BLaER1 (cell line): Measurements from ENCODE around the gene LGALS1.

ENCODE experiments used
- H3K27ac ChIP-seq: shearing (Covaris generic); formaldehyde crosslinking; 2 replicates; pipeline ENCODE4 v1.8.1; 2022
- H3K27me3 ChIP-seq: shearing (Covaris generic); formaldehyde crosslinking; 2 replicates; pipeline ENCODE4 v1.8.1; 2022
- H3K36me3 ChIP-seq: shearing (Covaris generic); formaldehyde crosslinking; 2 replicates; pipeline ENCODE4 v1.8.1; 2022
- H3K4me1 ChIP-seq: shearing (Covaris generic); formaldehyde crosslinking; 2 replicates; pipeline ENCODE4 v1.8.1; 2022
- H3K4me2 ChIP-seq: shearing (Covaris generic); formaldehyde crosslinking; 2 replicates; pipeline ENCODE4 v1.8.1; 2022
- H3K4me3 ChIP-seq: shearing (Covaris generic); formaldehyde crosslinking; 2 replicates; pipeline ENCODE4 v1.8.1; 2022
- H3K9ac ChIP-seq: shearing (Covaris generic); formaldehyde crosslinking; 2 replicates; pipeline ENCODE4 v1.8.1; 2022
- H3K9me3 ChIP-seq: shearing (Covaris generic); formaldehyde crosslinking; 2 replicates; pipeline ENCODE4 v1.8.1; 2022
- H4K20me1 ChIP-seq: shearing (Covaris generic); formaldehyde crosslinking; 2 replicates; pipeline ENCODE4 v1.8.1; 2022
- Cebpa-rat ChIP-seq: shearing (Covaris generic); IDR thresholded peaks from 2 replicates; pipeline ENCODE4 v1.8.1; 2022

LGALS1 gene

DNA sequence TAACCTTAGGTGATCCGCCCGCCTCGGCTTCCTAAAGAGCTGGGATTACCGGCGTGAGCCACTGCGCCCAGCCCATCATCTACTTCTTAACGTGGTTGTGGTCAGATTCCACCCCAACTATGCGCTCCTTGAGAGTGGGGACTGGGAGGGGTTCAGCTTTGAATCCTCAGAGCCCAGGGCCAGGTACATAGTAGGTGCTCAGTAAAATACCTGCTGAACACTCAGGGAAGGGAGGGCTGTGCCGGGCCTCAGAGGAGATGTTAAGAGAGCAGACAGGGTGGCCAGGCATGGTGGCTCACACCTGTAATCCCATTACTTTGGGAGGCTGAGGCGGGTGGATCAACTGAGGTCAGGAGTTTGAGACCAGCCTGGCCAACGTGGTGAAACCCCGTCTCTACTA, 1.2 kb upstream of the LGALS1 start:
- Histone ChIP-seq H3K4me2 (peak overlapping the region; percentile 86), H3K27me3 (no peaks in the 10 kb centered on the region), H3K36me3 (0 out of 2 replicates have a peak, but pooled peaks cover 3% of the 10 kb centered on the region), H3K4me1 (peaks cover 79% of the 10 kb centered on the region), H3K27ac (peak overlapping the region; percentile 79), H4K20me1 (no peaks in the 10 kb centered on the region), H3K9me3 (no peaks in the 10 kb centered on the region), H3K4me3 (no peak overlapping the region), H3K9ac (0 out of 2 replicates have a peak overlapping the region, but pooled peaks have one; percentile 65)
- no peak for TF ChIP-seq Cebpa-rat

DNA sequence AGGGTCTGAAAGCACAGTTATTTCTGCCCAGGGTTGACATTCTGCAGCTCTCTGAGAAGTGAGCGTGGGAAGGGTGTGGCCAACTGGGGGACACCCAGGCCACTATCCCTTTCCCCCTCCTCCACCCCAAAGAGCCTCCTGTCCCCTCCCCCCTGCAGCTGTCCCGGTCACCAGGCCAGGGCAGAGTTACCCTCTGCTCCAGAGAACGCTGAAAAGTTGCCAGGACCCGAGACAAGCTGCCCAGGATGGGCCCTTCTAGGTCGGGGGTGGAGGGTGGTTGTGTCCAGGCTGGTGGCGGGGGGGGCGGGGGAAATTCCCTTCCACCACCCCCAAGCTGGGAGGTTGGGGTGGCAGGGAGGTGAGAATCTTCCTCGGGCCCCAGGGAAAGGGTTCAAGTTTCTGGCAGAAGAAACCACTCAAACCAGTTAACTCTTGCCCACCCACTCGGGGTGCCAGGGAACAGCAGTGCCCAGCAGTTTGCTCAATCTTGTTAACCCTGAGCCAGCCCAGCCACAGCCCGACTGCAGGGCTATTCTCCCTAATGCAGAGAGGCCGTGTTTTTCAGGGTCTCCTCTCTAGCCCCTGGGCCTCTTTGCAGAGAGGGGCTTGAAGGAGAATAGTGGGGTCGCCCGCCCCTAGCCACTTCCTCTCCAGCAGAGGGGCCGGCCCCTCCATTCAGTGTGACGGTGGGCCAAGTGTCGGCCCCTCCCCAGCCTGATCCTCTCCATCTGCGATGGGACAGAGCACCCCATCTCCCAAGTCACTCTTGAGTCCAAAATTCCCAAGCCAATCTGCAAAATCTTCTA, 697 bp downstream of the LGALS1 start:
- Histone ChIP-seq H3K27ac (peak overlapping the region; percentile 81), H4K20me1 (no peaks in the 10 kb centered on the region), H3K36me3 (no peaks in the 10 kb centered on the region), H3K4me3 (peak overlapping the region; percentile 66), H3K9ac (peak overlapping the region; percentile 68), H3K9me3 (no peaks in the 10 kb centered on the region), H3K4me1 (peaks cover 75% of the 10 kb centered on the region), H3K4me2 (peak overlapping the region; percentile 86), H3K27me3 (no peaks in the 10 kb centered on the region)
- no peak for TF ChIP-seq Cebpa-rat

- Histone ChIP-seq H3K9me3 (no peaks in the 10 kb centered on the region), H4K20me1 (no peaks in the 10 kb centered on the region), H3K4me3 (peak overlapping the region; percentile 66), H3K36me3 (no peaks in the 10 kb centered on the region), H3K4me1 (peaks cover 75% of the 10 kb centered on the region), H3K27me3 (no peaks in the 10 kb centered on the region), H3K9ac (peak overlapping the region; percentile 68), H3K27ac (peak overlapping the region; percentile 81), H3K4me2 (peak overlapping the region; percentile 86)
- no peak for TF ChIP-seq Cebpa-rat
Observed at GRCh38 chr22:37676736-37677492, 1.5 kb downstream of the LGALS1 start.

- H3K36me3 ChIP-seq = no peaks in the 10 kb centered on the region
- no peak overlapping the region for H3K9ac ChIP-seq
- H4K20me1 ChIP-seq = no peaks in the 10 kb centered on the region
- no peaks in the 10 kb centered on the region for H3K27me3 ChIP-seq
- H3K4me3 ChIP-seq = peak overlapping the region; percentile 66
- H3K4me1 ChIP-seq = peaks cover 69% of the 10 kb centered on the region
- peak overlapping the region; percentile 10; the same call in 1 of the 2 replicates for H3K27ac ChIP-seq
- no peaks in the 10 kb centered on the region for H3K9me3 ChIP-seq
- peak overlapping the region; percentile 86 for H3K4me2 ChIP-seq
- no peak for TF ChIP-seq Cebpa-rat
Observed at GRCh38 chr22:37677493-37677974, 2.1 kb downstream of the LGALS1 start.

DNA sequence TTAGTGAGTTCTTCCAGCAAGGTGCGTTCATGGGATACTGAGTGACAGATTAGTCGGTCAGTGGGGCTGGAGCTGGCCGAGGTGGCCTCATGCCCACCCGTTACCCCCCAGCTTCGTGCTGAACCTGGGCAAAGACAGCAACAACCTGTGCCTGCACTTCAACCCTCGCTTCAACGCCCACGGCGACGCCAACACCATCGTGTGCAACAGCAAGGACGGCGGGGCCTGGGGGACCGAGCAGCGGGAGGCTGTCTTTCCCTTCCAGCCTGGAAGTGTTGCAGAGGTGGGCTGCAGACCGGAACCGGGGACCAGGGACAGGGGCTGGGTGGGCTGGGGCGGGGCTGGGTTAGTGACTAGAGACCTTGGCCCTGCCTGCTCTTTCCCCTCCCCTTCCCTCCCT, 2.9 kb downstream of the LGALS1 start:
- H3K4me2 ChIP-seq = peak overlapping the region; percentile 86

GRCh38 chr22:37679670-37680069, 4.2 kb downstream of the LGALS1 start:
- H3K9ac ChIP-seq = no peak overlapping the region
- no peaks in the 10 kb centered on the region for H3K9me3 ChIP-seq
- H3K4me3 ChIP-seq = no peak overlapping the region
- H3K27ac ChIP-seq = no peak overlapping the region
- no peaks in the 10 kb centered on the region for H3K36me3 ChIP-seq
- TF ChIP-seq Cebpa-rat = no peak
- H3K4me1 ChIP-seq = peaks cover 47% of the 10 kb centered on the region
- no peaks in the 10 kb centered on the region for H3K27me3 ChIP-seq
- no peaks in the 10 kb centered on the region for H4K20me1 ChIP-seq
- no peak overlapping the region for H3K4me2 ChIP-seq

More for the DNA sequence above, 2.9 kb downstream of the LGALS1 start:
- TF ChIP-seq Cebpa-rat = no peak
- peaks cover 60% of the 10 kb centered on the region for H3K4me1 ChIP-seq
- H3K4me3 ChIP-seq = no peak overlapping the region
- H3K27ac ChIP-seq = no peak overlapping the region
- H3K9me3 ChIP-seq = no peaks in the 10 kb centered on the region
- no peaks in the 10 kb centered on the region for H4K20me1 ChIP-seq
- H3K9ac ChIP-seq = no peak overlapping the region
- no peaks in the 10 kb centered on the region for H3K36me3 ChIP-seq
- H3K27me3 ChIP-seq = no peaks in the 10 kb centered on the region

DNA sequence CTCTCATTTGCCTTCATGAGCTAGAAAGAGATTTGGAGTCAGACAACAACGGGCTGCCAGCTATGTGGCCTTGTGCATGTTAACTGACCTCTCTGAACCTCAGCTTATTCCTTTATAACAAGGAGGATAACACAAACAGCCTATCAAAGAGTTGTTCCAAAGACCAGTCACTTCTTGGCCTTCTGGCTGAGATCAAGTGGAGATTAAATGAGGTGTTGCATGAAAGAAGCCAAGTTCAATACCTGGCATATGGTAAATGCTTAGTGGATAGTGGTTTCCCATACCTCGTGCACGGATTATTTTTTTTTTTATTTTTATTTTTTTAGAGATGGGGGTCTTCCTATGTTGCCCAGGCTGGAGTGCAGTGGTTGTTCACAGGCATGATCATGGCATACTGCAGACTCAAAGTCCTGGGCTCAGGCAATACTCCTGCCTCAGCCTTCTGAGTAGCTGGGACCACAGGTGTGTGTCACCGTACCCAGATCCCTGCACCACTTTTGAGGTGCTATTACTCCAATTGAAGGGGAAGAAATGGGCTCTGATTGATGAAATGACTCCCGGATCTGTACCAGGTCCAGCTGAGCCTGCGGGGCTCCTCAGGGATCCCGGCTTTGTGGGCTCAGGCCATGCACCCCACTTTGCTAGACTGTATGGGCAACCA, 4.9 kb downstream of the LGALS1 start:
- no peak for TF ChIP-seq Cebpa-rat
- Histone ChIP-seq H4K20me1 (no peaks in the 10 kb centered on the region), H3K4me1 (peaks cover 41% of the 10 kb centered on the region), H3K36me3 (no peaks in the 10 kb centered on the region), H3K27me3 (no peaks in the 10 kb centered on the region), H3K9me3 (no peaks in the 10 kb centered on the region), H3K4me2 (no peak overlapping the region), H3K9ac (no peak overlapping the region), H3K27ac (no peak overlapping the region), H3K4me3 (no peak overlapping the region)

- Histone ChIP-seq H3K27me3 (no peaks in the 10 kb centered on the region), H3K4me2 (peak overlapping the region; percentile 36), H3K36me3 (no peaks in the 10 kb centered on the region), H3K9ac (no peak overlapping the region), H4K20me1 (no peaks in the 10 kb centered on the region), H3K9me3 (no peaks in the 10 kb centered on the region), H3K4me3 (no peak overlapping the region), H3K27ac (no peak overlapping the region), H3K4me1 (peaks cover 39% of the 10 kb centered on the region)
- no peak for TF ChIP-seq Cebpa-rat
Observed at GRCh38 chr22:37681001-37681424, 5.6 kb downstream of the LGALS1 start.

DNA sequence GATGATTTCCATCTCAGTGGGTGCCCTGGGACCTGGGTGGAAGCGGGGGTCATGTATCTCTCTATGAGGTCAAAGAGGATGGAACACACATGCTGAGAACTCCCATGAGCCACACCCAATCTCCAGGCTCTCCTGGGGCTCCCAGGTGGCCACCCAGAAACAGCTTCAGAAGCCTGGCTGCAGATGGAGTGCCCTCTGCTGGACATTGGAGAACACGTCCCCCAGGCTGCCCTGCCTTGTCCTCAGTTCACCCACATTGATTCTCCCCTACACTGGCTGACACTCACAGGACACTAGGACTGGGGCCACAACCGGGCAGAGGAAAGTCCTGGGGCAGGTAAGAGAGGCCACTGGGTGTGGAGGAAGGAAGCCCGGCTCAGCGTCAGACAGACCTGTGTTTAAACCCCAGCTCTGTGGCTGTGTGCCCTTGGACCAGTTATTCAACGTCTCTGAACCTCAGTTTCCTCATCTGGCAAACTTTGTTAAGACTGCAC, 6.2 kb downstream of the LGALS1 start:
- Histone ChIP-seq H4K20me1 (no peaks in the 10 kb centered on the region), H3K27me3 (no peaks in the 10 kb centered on the region), H3K9me3 (no peaks in the 10 kb centered on the region), H3K4me1 (peaks cover 33% of the 10 kb centered on the region), H3K36me3 (no peaks in the 10 kb centered on the region), H3K4me3 (no peak overlapping the region), H3K9ac (no peak overlapping the region), H3K27ac (0 out of 2 replicates have a peak overlapping the region, but pooled peaks have one; percentile 6), H3K4me2 (peak overlapping the region; percentile 36)
- TF ChIP-seq Cebpa-rat = no peak
